Endometrial microvascular endothelial cells (primary cell): ENCODE data around the gene SYTL2. TPM values are rescaled to one million over a fixed set of nuclear protein-coding genes. Genes with fewer than 3 reads are reported as not detected.

ENCODE experiments used
- in situ Hi-C: cut with HindIII; loops from 2 replicates; pipeline ENCODE4 v1.10.0; 2017; ENCODE audit warnings: low sequenced_read_pairs, low pct_unique_long_range_greater_than_20kb; ENCODE audit errors: inconsistent ontology term
- total RNA-seq: library from RNA; depleted of rRNA; stranded (reverse); fragments of >200 nt; gene quantifications from one replicate; pipeline ENCODE4 v1.2.3, GENCODE V29; 2015; ENCODE audit errors: inconsistent ontology term

Gene SYTL2
- total RNA-seq, 1 donor from 2014 or later, result 2.1 TPM

DNA sequence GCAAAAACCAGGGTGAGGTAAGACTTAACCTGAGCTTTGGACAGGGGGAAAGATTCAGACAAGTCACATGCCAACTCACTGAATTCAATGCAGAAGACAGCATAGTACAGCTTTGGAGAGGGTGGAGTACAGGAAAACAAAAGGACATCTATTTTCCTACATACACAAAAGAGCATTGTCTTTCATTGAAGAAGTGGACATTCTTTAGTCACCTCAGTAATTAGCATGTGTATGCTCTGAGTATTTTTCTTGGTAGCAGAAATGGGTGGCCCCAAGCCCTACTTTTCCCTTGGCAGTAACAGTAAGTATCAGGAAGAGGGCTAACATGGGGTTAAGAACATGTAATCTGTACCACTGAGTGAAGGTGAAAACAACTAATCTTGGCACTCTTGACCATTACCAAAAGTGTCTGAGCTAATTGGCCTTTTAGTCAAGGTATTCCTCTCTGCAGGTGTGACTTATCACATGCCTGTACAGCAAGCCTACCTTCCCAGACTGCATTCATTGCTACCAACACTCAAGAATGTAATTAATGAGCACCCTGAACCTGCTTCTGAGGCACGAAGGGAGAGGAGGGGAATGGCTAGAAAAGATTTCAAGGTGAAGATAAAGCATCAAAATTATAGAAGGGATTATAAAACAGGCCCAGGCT is 33.9 kb downstream of the SYTL2 start:
- in situ Hi-C loops, result no loop called here

DNA sequence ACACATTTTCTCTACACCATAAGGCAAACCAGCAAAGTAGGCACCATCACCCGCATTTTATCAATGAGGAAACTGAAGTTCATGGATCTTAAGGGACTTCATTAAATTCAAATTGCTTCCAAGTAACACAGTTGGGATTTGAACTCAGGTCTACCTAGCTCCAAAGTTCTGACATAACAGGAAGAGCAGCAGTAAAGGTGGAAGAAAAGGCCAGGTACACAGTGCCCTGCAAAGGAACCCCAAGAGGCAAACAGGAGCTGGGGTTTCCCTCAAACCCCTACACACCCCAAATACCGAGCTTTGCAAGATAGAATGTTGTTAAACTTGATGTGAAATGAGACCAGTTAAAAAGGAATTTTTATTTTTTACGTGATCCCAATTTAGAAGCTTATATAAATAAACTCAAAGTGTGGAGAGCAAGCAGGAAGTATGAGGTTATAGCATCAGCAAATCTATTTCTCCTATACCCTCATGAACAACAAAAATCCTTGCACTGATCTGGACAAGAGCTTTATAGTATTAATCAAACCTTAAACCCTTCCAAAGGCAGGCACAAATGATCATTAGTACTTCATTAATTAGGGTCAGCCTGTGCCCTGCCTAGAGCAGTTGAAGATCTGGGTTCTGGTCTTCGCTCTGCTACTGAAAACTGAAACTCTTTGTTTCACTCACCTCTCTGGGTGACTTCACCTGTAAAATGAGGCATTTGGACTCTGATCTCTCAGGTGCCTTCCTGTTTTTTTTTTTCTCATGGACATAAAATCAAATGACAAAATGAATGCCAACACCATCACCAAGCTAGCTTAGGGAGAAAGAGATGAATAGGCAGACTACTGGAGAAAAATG is 36.5 kb downstream of the SYTL2 start:
- in situ Hi-C loops, result no loop called here

GRCh38 chr11:85772695-85773094 is 38.2 kb downstream of the SYTL2 start:
- in situ Hi-C loops, result no loop called here

GRCh38 chr11:85771568-85771967 is 39.4 kb downstream of the SYTL2 start:
- in situ Hi-C loops, result no loop called here

- in situ Hi-C loops, result no loop called here
These were observed 41.2 kb downstream of the SYTL2 start for GRCh38 chr11:85769771-85770170.

GRCh38 chr11:85768473-85769146 is 42.3 kb downstream of the SYTL2 start:
- in situ Hi-C loops, result no loop called here

GRCh38 chr11:85767246-85767945 is 43.5 kb downstream of the SYTL2 start:
- in situ Hi-C loops, result no loop called here

GRCh38 chr11:85766721-85767161 is 44.2 kb downstream of the SYTL2 start:
- in situ Hi-C loops, result no loop called here

GRCh38 chr11:85764796-85765195 is 46.1 kb downstream of the SYTL2 start:
- in situ Hi-C loops, result no loop called here

- in situ Hi-C loops, result no loop called here
These were observed 48.7 kb downstream of the SYTL2 start for GRCh38 chr11:85762226-85762625.

- in situ Hi-C loops, result no loop called here
These were observed 51.0 kb downstream of the SYTL2 start for GRCh38 chr11:85759915-85760314.

GRCh38 chr11:85758480-85759039 is 52.4 kb downstream of the SYTL2 start:
- in situ Hi-C loops, result no loop called here

DNA sequence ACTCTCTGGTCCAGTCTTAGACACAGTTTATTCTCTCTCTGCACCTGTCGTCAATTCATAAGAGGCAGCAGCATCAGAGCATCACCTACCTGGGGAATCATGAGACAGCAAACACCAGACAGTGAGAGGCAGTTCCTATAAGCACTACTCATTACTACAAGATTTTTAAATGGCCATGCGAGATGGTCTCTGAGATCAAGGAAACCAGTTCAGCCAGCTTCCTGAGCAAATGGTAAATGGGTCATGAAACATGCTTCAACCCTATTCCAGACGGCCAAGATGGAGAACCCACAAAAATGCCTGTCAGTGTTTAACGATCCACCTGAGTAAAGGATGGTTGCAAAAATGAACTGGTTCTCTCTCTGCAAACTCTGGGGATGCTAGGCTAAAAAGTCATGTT is 52.9 kb downstream of the SYTL2 start:
- in situ Hi-C loops, result no loop called here

DNA sequence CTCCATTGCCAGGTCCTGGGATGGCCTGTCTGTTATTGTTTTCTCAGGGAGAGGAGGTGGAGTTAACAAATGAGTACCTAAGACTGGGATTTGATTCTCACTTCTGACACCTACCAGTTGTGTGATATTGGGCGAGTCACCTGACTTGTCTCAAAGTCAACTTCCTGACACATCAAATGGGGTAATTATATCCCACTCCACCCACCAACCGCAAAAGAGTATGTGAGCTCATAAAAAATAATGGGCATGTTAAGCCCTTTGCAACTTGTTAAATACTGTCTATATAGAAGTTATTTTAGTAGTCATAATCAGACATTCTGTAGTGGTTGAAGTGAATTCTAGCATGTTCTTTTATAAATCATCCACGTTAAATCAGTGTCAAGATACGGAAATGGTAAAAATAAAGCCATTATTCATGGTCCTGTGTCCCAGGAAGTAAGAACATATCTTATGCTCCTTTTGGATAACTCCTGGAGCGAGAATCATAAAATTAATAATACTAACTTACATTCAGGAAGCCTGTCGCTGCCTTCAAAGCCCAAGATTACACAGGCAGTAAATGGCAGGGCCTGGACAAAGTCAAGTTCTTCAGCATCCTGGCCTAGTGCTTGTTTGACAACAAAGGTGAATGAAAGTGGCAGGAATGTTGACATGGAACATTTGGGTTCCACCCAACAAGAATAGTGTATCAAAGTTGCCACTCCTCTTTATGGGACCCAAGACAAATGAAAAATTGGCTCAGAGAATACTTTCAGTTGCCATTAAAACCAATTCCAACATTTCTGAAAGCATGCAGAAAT is 54.3 kb downstream of the SYTL2 start:
- in situ Hi-C loops, result no loop called here

GRCh38 chr11:85755701-85756100 is 55.2 kb downstream of the SYTL2 start:
- in situ Hi-C loops, result no loop called here

DNA sequence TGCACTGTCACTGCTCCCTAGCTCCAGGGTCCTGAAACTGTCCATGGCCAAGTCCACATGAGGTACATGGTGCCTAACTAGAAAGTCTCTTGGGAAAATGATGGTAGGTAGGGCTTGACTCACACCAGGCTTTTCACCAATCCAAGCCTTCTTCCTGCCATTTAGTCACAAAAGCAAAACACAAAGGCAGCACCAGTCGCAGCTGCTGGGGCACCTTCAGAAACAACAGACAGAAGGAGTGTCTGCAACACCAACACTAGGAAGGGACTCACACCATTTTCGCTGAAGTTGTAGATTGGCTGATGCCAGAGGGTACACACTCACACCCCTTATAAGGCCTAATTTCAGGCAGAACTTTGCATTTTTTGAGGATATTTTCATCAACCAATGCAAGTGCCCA is 55.7 kb downstream of the SYTL2 start:
- in situ Hi-C loops, result no loop called here

DNA sequence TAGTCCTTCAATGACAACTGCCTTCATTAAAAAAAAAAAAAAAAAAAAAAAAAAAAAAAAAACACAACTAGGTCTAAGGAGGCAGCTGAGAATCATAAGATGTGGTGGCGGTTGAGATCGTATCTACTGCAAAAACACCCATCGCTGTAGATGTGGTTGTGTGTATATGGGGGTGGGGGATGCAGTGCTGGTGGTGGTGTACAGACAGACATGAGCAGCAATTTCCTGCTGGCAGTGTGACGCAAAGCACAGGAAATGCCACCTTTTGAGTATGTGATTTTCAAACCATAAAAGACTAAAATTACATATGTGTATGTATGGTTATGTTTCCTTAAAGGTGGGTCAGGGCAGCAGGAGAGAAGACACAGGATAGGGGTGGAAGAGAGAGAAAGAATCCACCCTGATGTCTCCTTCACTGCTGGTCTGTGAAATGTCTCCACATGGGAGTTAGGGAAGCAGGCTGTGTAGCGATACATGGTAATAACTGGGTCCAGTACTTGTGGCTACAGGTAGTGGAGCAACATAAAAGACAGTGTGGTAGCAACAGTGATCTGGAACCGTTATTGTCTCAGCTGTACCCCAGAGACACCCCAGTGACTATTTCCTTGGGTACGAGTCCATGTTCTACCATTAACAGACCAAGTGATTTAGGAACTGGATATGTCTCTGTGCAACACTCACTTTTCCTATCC is 57.9 kb downstream of the SYTL2 start:
- in situ Hi-C loops, result no loop called here
